Stimulated activated effector memory CD8-positive, alpha-beta T cell treated with anti-CD3 and anti-CD28 coated beads, Interleukin-12 subunit alpha, Interleukin-12 subunit beta, amount 100 ng/mL, for 72 hours (primary cell): Measurements from ENCODE around the gene PLP1.
A peak's percentile ranks its signal among the peaks of the same experiment; 100 is the strongest.
"Not testable (repeated sequence)": the region's sequence is repeated elsewhere in the genome, so short reads cannot be mapped to it uniquely, and the experiment has no call there.

Experiments used
- ATAC-seq: fragments of 150-1000 bp; cut with Tn5 transposase; 2 replicates; pipeline ENCODE4 v1.10.0; 2021
- DNase-seq, 2 donors: peaks; one replicate each; pipeline ENCODE4 v3.0.0; 2021 to 2022; ENCODE audit warnings: low spot score in 2 of 2
- H3K27ac Mint-ChIP-seq: one replicate; pipeline ENCODE4 v1.8.0; 2022; ENCODE audit warnings: mild to moderate bottlenecking, mixed read lengths
- H3K36me3 Mint-ChIP-seq: one replicate; pipeline ENCODE4 v1.8.0; 2022; ENCODE audit warnings: mild to moderate bottlenecking, mixed read lengths
- H3K4me1 Mint-ChIP-seq: one replicate; pipeline ENCODE4 v1.8.0; 2022; ENCODE audit warnings: mixed read lengths
- H3K4me3 Mint-ChIP-seq: one replicate; pipeline ENCODE4 v1.8.0; 2022; ENCODE audit warnings: mild to moderate bottlenecking, mixed read lengths
- H3K9me3 Mint-ChIP-seq: one replicate; pipeline ENCODE4 v1.8.0; 2022; ENCODE audit warnings: mixed read lengths

The PLP1 gene

DNA sequence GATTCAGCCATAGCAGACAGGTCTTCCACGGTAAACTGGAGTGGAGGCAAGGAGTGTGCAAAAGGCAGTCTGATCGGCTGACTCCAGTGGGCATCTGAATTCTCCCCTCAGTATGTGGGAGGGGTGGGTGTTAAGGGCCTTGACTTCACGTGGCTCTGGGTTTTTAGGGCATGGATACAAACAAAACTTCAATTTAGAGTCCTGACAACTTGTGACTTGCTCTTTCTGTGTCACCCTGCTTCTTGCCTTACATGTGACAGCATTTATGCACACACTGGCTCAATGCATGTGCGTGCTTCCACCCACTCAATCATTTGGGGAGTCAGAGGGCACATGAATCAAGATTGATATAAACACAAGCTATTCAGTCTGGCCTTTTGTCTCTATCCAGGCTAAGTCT lies 17.5 kb downstream of the PLP1 start:
- Mint-ChIP-seq H3K9me3 (no peaks in the 10 kb centered on the region), H3K4me3 (no peak overlapping the region), H3K27ac (no peak overlapping the region), H3K4me1 (no peaks in the 10 kb centered on the region), H3K36me3 (no peaks in the 10 kb centered on the region)
- DNase-seq: no peak
- ATAC-seq: no peak

DNA sequence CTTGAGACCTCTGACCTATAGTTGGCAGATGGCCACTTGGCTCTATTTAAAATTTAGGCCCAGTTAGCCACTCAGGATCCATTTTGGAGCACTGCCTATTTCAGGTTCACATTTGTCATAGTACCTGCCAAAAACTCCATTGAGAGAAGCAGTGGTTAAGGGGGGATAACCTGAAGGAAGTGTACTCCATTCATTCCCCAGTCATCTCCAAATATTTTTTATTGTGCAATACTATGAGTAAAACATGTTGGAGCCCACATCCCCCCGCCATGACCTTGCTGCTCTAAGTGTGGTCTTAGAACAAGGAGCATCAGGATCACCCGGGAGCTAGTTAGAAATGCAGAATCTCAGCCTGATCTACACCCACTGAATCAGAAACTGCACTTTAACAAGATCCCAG lies 21.1 kb downstream of the PLP1 start:
- no peaks in the 10 kb centered on the region for H3K9me3 Mint-ChIP-seq
- no peaks in the 10 kb centered on the region for H3K36me3 Mint-ChIP-seq
- DNase-seq (no peak), ATAC-seq (no peak)
- no peaks in the 10 kb centered on the region for H3K4me1 Mint-ChIP-seq
- H3K4me3 Mint-ChIP-seq: no peak overlapping the region
- no peak overlapping the region for H3K27ac Mint-ChIP-seq

DNA sequence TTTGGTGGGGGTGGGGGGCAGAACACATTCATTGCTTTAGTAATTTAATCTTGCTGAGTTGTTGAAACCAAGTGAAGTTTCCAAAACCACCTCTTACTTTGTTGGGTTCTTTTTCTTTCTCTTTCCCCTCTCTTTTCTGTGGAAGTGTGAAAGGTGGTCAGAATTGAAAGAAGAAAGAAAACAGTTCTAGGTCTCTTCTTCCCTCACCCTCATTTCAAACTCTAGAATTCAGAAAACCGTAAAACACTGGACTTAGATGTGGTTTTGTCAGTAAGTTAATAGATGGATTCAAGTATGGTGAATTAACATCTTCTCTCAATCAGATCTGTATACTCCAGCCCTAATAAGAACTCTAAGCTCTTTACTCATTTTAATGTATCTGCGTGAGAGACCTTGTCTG lies 23.7 kb downstream of the PLP1 start:
- peak; percentile 28 for ATAC-seq
- H3K36me3 Mint-ChIP-seq: no peaks in the 10 kb centered on the region

DNA sequence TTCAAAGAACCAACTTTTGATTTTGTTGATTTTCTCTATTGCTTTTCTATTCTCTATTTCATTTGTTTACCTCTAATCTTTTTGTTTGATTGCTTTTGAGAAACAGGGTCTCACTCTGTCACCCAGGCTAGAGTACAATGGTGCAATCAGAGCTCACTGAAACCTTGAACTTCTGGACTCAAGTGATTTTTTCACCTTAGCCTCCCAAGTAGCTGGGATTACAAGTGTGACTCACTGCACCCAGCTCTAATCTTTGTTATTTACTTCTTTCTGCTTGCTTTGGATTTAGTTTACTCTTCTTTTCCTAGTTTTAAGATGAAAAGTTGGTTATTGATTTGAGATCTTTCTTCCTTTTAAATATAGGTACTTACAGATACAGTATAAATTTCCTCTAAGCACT lies 29.2 kb downstream of the PLP1 start:
- Mint-ChIP-seq H3K4me1 (peaks cover 8% of the 10 kb centered on the region), H3K27ac (no peak overlapping the region), H3K36me3 (no peaks in the 10 kb centered on the region), H3K4me3 (no peak overlapping the region), H3K9me3 (no peaks in the 10 kb centered on the region)
- no peak for DNase-seq
- no peak for ATAC-seq

More for the DNA sequence above, 23.7 kb downstream of the PLP1 start:
- Mint-ChIP-seq H3K4me1 (no peaks in the 10 kb centered on the region), H3K27ac (no peak overlapping the region), H3K4me3 (no peak overlapping the region), H3K9me3 (no peaks in the 10 kb centered on the region)
- no peak for DNase-seq

DNA sequence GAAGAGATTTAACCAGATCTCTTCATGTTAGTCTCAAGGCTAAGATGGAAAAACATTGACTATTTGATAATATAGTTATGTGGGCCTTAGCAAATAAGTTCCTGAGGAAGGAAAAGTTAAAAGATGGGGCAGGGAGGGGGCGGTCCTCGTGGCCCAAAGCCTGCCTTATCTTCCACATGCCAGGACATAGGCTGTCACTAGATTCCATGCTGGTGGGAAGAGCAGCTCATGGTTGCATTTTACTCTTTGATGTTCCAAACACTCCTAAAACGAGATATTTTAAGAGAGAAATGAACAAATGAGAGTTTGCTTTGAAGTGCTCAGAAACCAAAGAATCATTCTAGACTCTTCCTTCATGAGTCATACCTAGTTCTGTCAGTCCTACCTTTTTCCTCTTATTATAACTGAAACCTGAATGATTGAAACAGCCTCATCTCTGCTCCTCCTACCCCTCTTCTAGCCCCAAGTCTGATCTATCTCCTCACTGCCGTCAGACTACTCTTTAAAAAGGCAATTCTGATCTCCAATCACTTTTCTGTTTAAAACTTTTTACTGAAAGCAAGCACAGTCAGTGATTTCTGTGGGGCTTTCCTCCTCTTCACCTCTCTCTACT lies 30.3 kb downstream of the PLP1 start:
- H3K9me3 Mint-ChIP-seq: no peaks in the 10 kb centered on the region
- DNase-seq: no peak

DNA sequence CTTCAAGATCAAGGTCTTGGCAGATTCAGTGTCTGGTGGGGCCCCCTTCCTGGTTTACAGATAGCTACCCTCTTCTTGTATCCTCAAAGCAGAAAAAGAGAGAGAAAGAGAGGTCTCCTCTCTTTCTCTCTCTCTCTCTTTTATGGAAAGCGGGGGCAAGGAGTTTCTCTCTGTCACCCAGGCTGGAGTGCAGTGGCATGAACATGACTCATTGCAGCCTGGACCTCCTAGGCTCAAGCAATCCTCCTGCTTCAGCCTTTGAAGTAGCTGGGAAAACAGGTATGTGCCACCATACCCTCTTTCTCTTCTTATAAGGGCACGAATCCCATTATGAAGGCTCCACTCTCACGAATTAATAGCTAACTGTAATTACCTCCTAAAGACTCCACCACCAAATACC lies 35.2 kb downstream of the PLP1 start:
- ATAC-seq (no peak), DNase-seq (no peak)
- H3K36me3 Mint-ChIP-seq: no peaks in the 10 kb centered on the region
- H3K27ac Mint-ChIP-seq: no peak overlapping the region
- no peak overlapping the region for H3K4me3 Mint-ChIP-seq
- H3K9me3 Mint-ChIP-seq: no peaks in the 10 kb centered on the region
- peaks cover 13% of the 10 kb centered on the region for H3K4me1 Mint-ChIP-seq

More for the DNA sequence above, 30.3 kb downstream of the PLP1 start:
- H3K27ac Mint-ChIP-seq: no peak overlapping the region
- no peak overlapping the region for H3K4me3 Mint-ChIP-seq
- H3K4me1 Mint-ChIP-seq: peaks cover 8% of the 10 kb centered on the region
- no peaks in the 10 kb centered on the region for H3K36me3 Mint-ChIP-seq
- peak; percentile 74 for ATAC-seq

DNA sequence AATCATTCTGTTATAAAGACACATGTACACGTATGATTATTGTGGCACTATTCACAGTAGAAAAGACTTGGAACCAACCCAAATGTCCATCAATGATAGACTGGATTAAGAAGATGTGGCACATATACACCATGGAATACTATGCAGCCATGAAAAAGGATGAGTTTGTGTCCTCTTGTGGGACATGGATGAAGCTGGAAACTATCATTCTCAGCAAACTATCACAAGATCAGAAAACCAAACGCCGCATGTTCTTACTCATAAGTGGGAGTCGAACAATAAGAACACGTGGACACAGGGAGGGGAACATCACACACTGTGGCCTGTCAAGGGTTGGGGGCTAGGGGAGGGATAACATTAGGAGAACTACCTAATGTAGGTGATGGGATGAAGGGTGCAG lies 40.5 kb downstream of the PLP1 start:
- not testable (repeated sequence) for H3K27ac Mint-ChIP-seq, H3K36me3 Mint-ChIP-seq, DNase-seq, H3K9me3 Mint-ChIP-seq, H3K4me1 Mint-ChIP-seq, ATAC-seq, H3K4me3 Mint-ChIP-seq

DNA sequence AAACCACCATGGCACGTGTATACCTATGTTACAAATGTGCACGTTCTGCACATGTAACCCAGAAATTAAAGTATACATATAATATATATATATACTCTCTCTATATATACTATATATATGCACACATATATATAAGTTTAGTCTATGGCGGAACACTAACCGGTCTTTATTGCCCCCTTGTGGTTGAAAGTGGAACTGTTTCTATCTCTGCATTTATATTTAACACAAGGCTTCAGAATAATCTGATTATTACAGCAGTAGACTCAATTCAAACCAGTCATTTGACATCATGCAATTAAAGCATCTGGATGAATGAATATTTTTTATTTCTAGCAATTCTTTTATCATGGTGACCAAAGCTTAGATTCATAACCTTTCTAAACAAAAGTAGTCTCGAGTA lies 40.9 kb downstream of the PLP1 start:
- no peak for ATAC-seq
- Mint-ChIP-seq H3K4me1 (peaks cover 6% of the 10 kb centered on the region), H3K27ac (no peak overlapping the region), H3K4me3 (no peak overlapping the region), H3K36me3 (no peaks in the 10 kb centered on the region), H3K9me3 (no peaks in the 10 kb centered on the region)
- peak in 1 of 2 donors; percentile 3 for DNase-seq

DNA sequence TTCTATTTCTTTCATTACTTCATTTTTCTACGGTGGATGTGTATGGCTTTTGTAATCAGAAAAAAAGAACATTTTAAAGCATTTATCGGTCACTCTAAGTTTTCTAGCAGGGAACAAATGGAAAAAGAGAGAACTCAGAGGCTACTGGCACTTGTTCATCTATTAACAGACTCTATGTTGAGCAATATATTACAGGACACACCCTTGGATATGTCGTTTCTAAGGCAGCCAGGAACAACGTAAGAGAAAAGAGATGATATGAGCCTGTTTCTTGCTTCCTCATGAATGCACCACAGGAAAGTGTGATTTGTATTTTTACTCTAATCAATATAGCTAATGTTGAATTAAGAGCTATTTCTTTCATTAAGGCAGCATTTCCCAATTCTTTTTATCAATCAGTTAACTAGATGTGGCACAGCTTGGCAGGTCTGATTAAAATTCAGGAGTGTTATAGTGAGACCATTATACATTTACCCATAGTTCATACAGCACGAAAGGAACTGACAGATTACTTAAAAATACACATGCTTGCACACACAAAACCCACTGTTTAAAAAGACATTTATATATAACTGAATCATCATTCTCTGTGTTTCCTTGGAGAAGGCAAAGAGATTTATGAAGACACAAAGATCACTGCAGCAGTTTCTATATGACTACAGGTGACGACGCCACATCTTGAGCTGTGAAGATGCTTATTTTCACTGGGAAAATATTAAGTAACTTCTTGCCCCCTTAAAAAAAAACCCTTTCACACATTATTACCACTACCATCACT lies 42.4 kb downstream of the PLP1 start:
- Mint-ChIP-seq H3K27ac (no peak overlapping the region), H3K9me3 (no peaks in the 10 kb centered on the region), H3K36me3 (no peaks in the 10 kb centered on the region), H3K4me1 (peaks cover 5% of the 10 kb centered on the region), H3K4me3 (no peak overlapping the region)
- ATAC-seq: no peak
- no peak for DNase-seq

DNA sequence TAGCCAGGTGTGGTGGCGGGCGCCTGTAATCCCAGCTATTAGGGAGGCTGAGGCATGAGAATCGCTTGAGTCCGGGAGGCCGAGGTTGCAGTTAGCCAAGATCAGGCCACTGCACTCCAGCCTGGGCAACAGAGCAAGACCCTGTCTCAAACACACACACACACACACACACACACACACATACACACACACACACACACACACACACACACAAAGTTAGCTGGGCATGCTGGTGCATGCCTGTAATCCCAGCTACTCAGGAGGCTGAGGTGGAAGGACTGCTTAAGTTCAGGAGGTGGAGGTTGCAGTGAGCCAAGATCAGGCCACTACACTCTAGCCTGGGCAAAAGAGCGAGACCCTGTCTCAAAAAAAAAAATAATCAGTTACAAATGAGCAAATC lies 44.2 kb downstream of the PLP1 start:
- H3K4me1 Mint-ChIP-seq, DNase-seq, H3K36me3 Mint-ChIP-seq, H3K9me3 Mint-ChIP-seq, ATAC-seq, H3K27ac Mint-ChIP-seq, H3K4me3 Mint-ChIP-seq: not testable (repeated sequence)

DNA sequence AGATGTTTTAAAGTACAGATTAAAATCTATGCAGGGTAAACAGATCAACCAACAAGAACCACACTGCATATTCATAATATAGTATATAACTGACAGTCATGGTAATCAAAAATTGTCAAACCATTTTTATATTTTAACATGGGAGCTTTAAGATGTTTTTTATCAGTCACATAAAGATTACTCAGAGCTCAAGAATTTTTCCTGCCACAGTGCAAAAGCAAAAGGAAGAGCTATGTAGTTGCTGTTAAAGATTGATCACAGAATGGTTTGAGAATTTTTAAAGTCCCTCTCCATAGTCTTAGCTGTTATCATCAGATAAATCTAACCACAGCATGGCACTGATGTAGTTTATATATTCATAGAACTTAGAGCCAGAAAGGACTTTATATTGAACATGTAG lies 47.0 kb downstream of the PLP1 start:
- Mint-ChIP-seq H3K4me3 (no peak overlapping the region), H3K27ac (no peak overlapping the region), H3K4me1 (no peaks in the 10 kb centered on the region), H3K9me3 (no peaks in the 10 kb centered on the region), H3K36me3 (no peaks in the 10 kb centered on the region)
- no peak for DNase-seq
- ATAC-seq: no peak

DNA sequence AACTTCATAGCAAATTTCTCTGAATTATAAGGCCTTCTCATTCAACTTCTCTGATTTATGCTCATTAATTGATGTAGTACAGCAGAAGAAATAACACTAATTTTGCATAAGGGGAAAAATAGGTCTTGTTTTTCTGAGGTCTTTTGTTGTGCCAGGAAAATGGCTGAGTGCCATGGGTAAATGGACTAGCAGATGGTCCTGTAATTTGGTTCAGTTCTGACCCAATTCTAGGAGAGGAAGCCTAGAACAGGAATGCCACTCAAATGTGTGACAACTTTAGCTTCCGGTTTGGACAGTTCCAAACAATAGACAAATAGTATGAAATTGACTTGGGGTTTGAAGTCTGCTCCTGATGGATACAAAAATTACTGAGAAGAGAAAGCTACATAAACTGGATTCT lies 49.2 kb downstream of the PLP1 start:
- Mint-ChIP-seq H3K9me3 (no peaks in the 10 kb centered on the region), H3K27ac (no peak overlapping the region), H3K4me3 (no peak overlapping the region), H3K4me1 (no peaks in the 10 kb centered on the region), H3K36me3 (no peaks in the 10 kb centered on the region)
- ATAC-seq (no peak), DNase-seq (no peak)

DNA sequence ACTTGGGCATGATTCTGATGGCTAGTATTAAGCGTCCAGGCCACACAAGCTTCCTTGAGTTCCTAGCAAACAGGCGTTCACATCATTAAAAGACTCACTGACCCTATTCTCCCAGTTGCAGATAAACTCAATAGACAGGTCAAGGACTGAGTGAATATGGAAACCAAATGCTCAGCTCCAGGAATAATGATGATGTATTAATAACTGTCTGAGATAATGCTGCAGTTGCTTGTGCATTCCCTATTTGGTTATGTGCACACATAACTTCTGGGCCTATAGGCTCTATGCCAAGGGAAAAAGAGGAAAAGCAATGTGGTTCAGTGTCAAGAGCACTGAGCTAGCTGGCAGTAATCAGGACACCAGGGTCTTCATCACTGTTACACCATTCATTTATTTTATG lies 51.9 kb downstream of the PLP1 start:
- H3K36me3 Mint-ChIP-seq: peaks cover 5% of the 10 kb centered on the region
- no peak overlapping the region for H3K4me3 Mint-ChIP-seq
- DNase-seq (no peak), ATAC-seq (no peak)
- peaks cover 10% of the 10 kb centered on the region for H3K4me1 Mint-ChIP-seq
- no peak overlapping the region for H3K27ac Mint-ChIP-seq
- no peaks in the 10 kb centered on the region for H3K9me3 Mint-ChIP-seq

DNA sequence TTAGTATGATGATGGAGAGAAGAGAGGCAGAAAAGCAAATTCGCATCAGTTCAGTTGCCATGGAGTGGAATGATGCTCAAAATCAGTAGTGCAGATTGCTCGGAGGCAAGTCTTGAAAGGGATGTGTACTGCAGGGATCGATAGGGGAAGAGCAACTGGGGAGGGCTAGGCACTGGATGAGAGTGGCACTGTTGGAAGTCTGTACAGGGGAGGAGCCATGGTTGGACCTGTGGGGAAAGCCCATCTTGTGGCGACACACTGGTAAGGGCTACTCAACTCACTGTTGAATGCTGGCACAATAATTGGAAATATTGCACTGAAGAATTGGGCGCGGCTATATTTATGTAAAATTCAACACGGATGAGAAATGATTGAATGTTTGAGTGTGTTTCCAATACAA lies 54.2 kb downstream of the PLP1 start:
- DNase-seq: no peak
- no peaks in the 10 kb centered on the region for H3K9me3 Mint-ChIP-seq
- peaks cover 5% of the 10 kb centered on the region for H3K36me3 Mint-ChIP-seq
- no peak for ATAC-seq
- H3K4me1 Mint-ChIP-seq: peaks cover 10% of the 10 kb centered on the region
- no peak overlapping the region for H3K27ac Mint-ChIP-seq
- no peak overlapping the region for H3K4me3 Mint-ChIP-seq

DNA sequence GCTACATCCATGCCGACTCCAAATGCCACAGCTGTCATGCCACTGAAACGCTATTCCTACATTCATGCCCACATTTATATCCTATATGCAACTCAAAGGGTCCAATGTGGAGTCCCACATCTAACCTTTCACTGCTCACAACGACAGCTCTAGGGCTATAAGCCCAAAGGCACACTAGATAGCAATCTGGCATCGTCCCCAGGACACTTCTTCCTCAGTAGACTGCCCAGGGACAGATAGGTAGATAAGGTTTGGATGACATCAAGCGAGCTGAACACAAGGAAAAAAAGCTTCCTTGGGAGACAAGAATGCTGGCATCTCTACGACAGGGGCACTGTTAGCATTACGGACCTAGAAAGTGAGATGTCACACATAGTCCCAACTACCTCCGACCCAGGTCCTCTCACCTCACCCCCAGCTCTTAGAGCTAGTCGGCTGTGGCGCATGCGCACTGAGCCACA lies 54.7 kb downstream of the PLP1 start:
- H3K36me3 Mint-ChIP-seq: peaks cover 5% of the 10 kb centered on the region
- no peaks in the 10 kb centered on the region for H3K9me3 Mint-ChIP-seq
- H3K27ac Mint-ChIP-seq: no peak overlapping the region
- ATAC-seq (no peak), DNase-seq (no peak)
- peak overlapping the region; percentile 77 for H3K4me3 Mint-ChIP-seq
- peaks cover 10% of the 10 kb centered on the region for H3K4me1 Mint-ChIP-seq

DNA sequence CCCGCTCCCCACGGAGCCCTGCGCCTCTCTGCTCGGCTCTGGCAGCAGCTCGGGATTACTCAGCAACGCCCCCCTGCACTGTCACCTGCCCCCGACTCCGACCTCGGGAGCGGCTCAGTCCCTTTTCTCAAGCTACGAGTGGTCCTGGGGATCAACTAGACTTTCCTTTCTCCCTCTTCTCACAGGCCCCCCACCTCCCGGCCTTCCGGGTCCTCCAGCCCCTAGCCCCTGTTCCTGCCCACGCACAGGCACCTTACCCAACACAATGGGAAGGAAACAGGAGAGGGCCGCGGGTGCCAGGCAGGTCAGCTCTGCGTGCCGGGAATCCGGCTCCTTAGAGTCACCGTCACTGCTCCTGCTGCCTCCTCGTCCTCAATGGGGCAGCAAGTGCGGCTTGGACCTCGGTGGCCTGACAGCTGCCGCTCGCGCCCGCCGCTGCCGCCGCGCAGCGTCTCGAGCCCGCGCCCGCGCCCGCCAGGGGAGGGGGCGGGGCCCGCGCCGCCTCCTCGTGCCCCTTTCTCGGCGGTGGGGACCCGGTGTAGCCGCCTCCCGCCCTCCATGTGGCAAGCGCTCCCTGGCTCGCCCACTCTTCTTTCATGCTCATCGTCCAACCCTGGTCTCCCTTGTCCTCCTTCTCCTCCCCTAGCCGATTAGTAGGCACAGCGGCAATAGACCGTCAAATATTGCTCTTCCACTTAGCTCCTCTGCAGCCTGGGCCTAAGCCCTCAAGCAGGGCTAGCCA lies 55.3 kb downstream of the PLP1 start, which contains the start of gene RAB9B:
Gene RAB9B (minus strand): TSS at position 455 of the 742 bp plus-strand sequence. CDS start 6,473 bp downstream, outside the sequence.
- Mint-ChIP-seq H3K9me3 (no peaks in the 10 kb centered on the region), H3K27ac (peak within 1 kb of the TSS; percentile 74), H3K36me3 (peaks cover 5% of the 10 kb centered on the region), H3K4me1 (peaks cover 10% of the 10 kb centered on the region), H3K4me3 (peak within 1 kb of the TSS; percentile 77)
- peak; percentile 91 for ATAC-seq
- DNase-seq: peak; percentile 34 to 66
